Neural progenitor cell (in vitro differentiated cells): ENCODE data around the gene ANKRD50. TPM values are rescaled to one million over a fixed set of nuclear protein-coding genes. Genes with fewer than 3 reads are reported as not detected.

ENCODE experiments used
- DNase-seq: peaks from one replicate; pipeline ENCODE4 v3.0.0-alpha.2; 2016; ENCODE audit warnings: low spot score
- H2AFZ ChIP-seq: fragments of 200-600 bp; sonication (generic); replicated peaks from 2 replicates; pipeline ENCODE4 v1.6.1; 2016; ENCODE audit warnings: antibody characterized with exemption
- H3F3A ChIP-seq: fragments of 200-600 bp; sonication (generic); 2 replicates; pipeline ENCODE4 v1.6.1; 2016; ENCODE audit warnings: antibody characterized with exemption, low read depth
- H3K27ac ChIP-seq: fragments of 200-600 bp; sonication (generic); 2 replicates; pipeline ENCODE4 v1.5.1; 2016; ENCODE audit warnings: mild to moderate bottlenecking
- H3K27me3 ChIP-seq: fragments of 200-600 bp; sonication (generic); 2 replicates; pipeline ENCODE4 v1.6.1; 2016; ENCODE audit warnings: mild to moderate bottlenecking, moderate library complexity
- H3K36me3 ChIP-seq: fragments of 200-600 bp; sonication (generic); 2 replicates; pipeline ENCODE4 v1.5.1; 2016
- H3K4me1 ChIP-seq: fragments of 200-600 bp; sonication (generic); 2 replicates; pipeline ENCODE4 v1.6.1; 2016; ENCODE audit warnings: mixed run types
- H3K4me2 ChIP-seq: fragments of 200-600 bp; sonication (generic); 2 replicates; pipeline ENCODE4 v1.6.1; 2016
- H3K4me3 ChIP-seq: fragments of 200-600 bp; sonication (generic); 2 replicates; pipeline ENCODE4 v1.5.1; 2016
- H3K79me2 ChIP-seq: fragments of 200-600 bp; sonication (generic); 2 replicates; pipeline ENCODE4 v1.6.1; 2016; ENCODE audit warnings: low read depth
- H3K9ac ChIP-seq: fragments of 200-600 bp; sonication (generic); 2 replicates; pipeline ENCODE4 v1.6.1; 2016
- H3K9me3 ChIP-seq: fragments of 200-600 bp; sonication (generic); 2 replicates; pipeline ENCODE4 v1.5.1; 2016; ENCODE audit warnings: low read depth
- H4K20me1 ChIP-seq: fragments of 200-600 bp; sonication (generic); 2 replicates; pipeline ENCODE4 v1.6.1; 2016; ENCODE audit warnings: low read depth
- H3K27ac Mint-ChIP-seq: 3 replicates; pipeline ENCODE4 v1.8.0; 2021; ENCODE audit warnings: mixed read lengths
- H3K27me3 Mint-ChIP-seq: 2 replicates; pipeline ENCODE4 v1.8.0; 2022; ENCODE audit warnings: low read depth, mild to moderate bottlenecking, inconsistent platforms, moderate library complexity, mixed read lengths; ENCODE audit not compliant: insufficient read depth
- H3K36me3 Mint-ChIP-seq: 3 replicates; pipeline ENCODE4 v1.8.0; 2021; ENCODE audit warnings: mixed read lengths
- H3K4me1 Mint-ChIP-seq: 3 replicates; pipeline ENCODE4 v1.8.0; 2021; ENCODE audit warnings: mixed read lengths
- H3K4me3 Mint-ChIP-seq: 3 replicates; pipeline ENCODE4 v1.8.0; 2021; ENCODE audit warnings: mild to moderate bottlenecking, moderate library complexity, mixed read lengths
- H3K9me3 Mint-ChIP-seq: 3 replicates; pipeline ENCODE4 v1.8.0; 2020; ENCODE audit warnings: mixed read lengths
- CTCF ChIP-seq: fragments of 200-600 bp; sonication (generic); IDR thresholded peaks from 2 replicates; pipeline ENCODE4 v1.5.1; 2017; ENCODE audit warnings: antibody characterized with exemption, mild to moderate bottlenecking
- EZH2 ChIP-seq: fragments of 200-600 bp; sonication (generic); IDR thresholded peaks from 2 replicates; pipeline ENCODE4 v1.6.1; 2017; ENCODE audit warnings: antibody characterized with exemption, mild to moderate bottlenecking, moderate library complexity
- EZH2phosphoT487 ChIP-seq: fragments of 200-600 bp; sonication (generic); IDR thresholded peaks from 2 replicates; pipeline ENCODE4 v1.6.1; 2017; ENCODE audit warnings: antibody characterized with exemption
- total RNA-seq: library from RNA; depleted of rRNA; stranded (reverse); fragments of >200 nt; gene quantifications from 2 replicates; pipeline ENCODE4 v1.2.3, GENCODE V29; 2015; ENCODE audit warnings: low replicate concordance

Gene ANKRD50
- total RNA-seq, 1 donor from 2014 or later: 47.5 TPM

- H3F3A ChIP-seq: peaks cover 8% of the 10 kb centered on the region
- H3K4me1 ChIP-seq: peaks cover 20% of the 10 kb centered on the region
- H3K79me2 ChIP-seq: no peaks in the 10 kb centered on the region
- H3K9me3 ChIP-seq: no peaks in the 10 kb centered on the region
- H3K4me2 ChIP-seq: no peak overlapping the region
- no peak for DNase-seq
- H3K9ac ChIP-seq: no peak overlapping the region
- no peak overlapping the region for H2AFZ ChIP-seq
- no peak overlapping the region for H3K4me3 Mint-ChIP-seq
- H3K9me3 Mint-ChIP-seq: peaks cover 17% of the 10 kb centered on the region
- TF ChIP-seq EZH2: no peak
- no peak for TF ChIP-seq EZH2phosphoT487
- TF ChIP-seq CTCF: no peak
- no peaks in the 10 kb centered on the region for H3K27me3 ChIP-seq
- peaks cover 2% of the 10 kb centered on the region for H3K36me3 Mint-ChIP-seq
- H3K36me3 ChIP-seq: no peaks in the 10 kb centered on the region
- peaks cover 3% of the 10 kb centered on the region for H3K27me3 Mint-ChIP-seq
- no peak overlapping the region for H3K27ac Mint-ChIP-seq
- H4K20me1 ChIP-seq: no peaks in the 10 kb centered on the region
- H3K4me3 ChIP-seq: no peak overlapping the region
- no peaks in the 10 kb centered on the region for H3K4me1 Mint-ChIP-seq
- no peak overlapping the region for H3K27ac ChIP-seq
Observed at GRCh38 chr4:124629681-124630080, 82.9 kb downstream of the ANKRD50 start.
